Naive thymus-derived CD4-positive, alpha-beta T cell (primary cell): ENCODE data around the gene WFS1. TPM values are rescaled to one million over a fixed set of nuclear protein-coding genes. Genes with fewer than 3 reads are reported as not detected.

Experiments
- ATAC-seq: fragments of 150-1000 bp; cut with Tn5 transposase; 2 replicates; pipeline ENCODE4 v1.10.0; 2021; ENCODE audit warnings: mild to moderate bottlenecking, moderate library complexity
- CTCF ChIA-PET: fragments of 350-600 bp; sonication (Branson Sonifier 250); formaldehyde crosslinking; loops from one replicate; lab custom pipeline; 2021; ENCODE audit warnings: antibody characterized with exemption; lab: Charles Lee
- POLR2A ChIA-PET: fragments of 350-600 bp; sonication (Branson Sonifier 250); formaldehyde crosslinking; loops from one replicate; lab custom pipeline; 2021; ENCODE audit warnings: antibody characterized with exemption, inconsistent platforms; lab: Charles Lee
- DNase-seq, 9 donors: peaks; one replicate each; pipeline versions ENCODE4 v3.0.0 to v3.0.0-alpha.2; 2020 to 2022; ENCODE audit warnings: mixed read lengths in 1 of 9
- H3K27ac ChIP-seq: one replicate; pipeline ENCODE4 v1.7.0; 2013; ENCODE audit warnings: mild to moderate bottlenecking, low read depth, low read length, moderate library complexity
- H3K27me3 ChIP-seq, 2 donors: one replicate each; pipeline ENCODE4 v1.7.0; 2013; ENCODE audit warnings: low read length in 2 of 2, mild to moderate bottlenecking in 2 of 2, moderate library complexity in 2 of 2; ENCODE audit not compliant: control insufficient read depth in 2 of 2, insufficient read depth in 2 of 2
- H3K36me3 ChIP-seq, 3 experiments: 1 replicate in 2 of 3; 2 replicates in 1 of 3; pipeline ENCODE4 v1.7.0; 2013; ENCODE audit warnings: low read length in 3 of 3, mild to moderate bottlenecking in 3 of 3, moderate library complexity in 1 of 3; ENCODE audit not compliant: insufficient read depth in 3 of 3, control insufficient read depth in 2 of 3
- H3K4me1 ChIP-seq, 2 donors: one replicate each; pipeline ENCODE4 v1.7.0; 2013; ENCODE audit warnings: low read length in 2 of 2, mild to moderate bottlenecking in 2 of 2, moderate library complexity in 1 of 2; ENCODE audit not compliant: control insufficient read depth in 2 of 2, insufficient read depth in 2 of 2
- H3K4me3 ChIP-seq: 2 replicates; pipeline ENCODE4 v1.7.0; 2013; ENCODE audit warnings: mild to moderate bottlenecking, low read length
- H3K9me3 ChIP-seq, 3 experiments: 1 replicate in 2 of 3; 2 replicates in 1 of 3; pipeline ENCODE4 v1.7.0; 2013; ENCODE audit warnings: low read length in 3 of 3; ENCODE audit not compliant: control insufficient read depth in 2 of 3
- H3K27ac Mint-ChIP-seq, 9 donors: one replicate each; pipeline ENCODE4 v1.8.0; 2020 to 2022; ENCODE audit warnings: mixed read lengths in 9 of 9, mild to moderate bottlenecking in 8 of 9, moderate library complexity in 5 of 9, inconsistent platforms in 2 of 9
- H3K27me3 Mint-ChIP-seq, 5 donors: one replicate each; pipeline ENCODE4 v1.8.0; 2021 to 2022; ENCODE audit warnings: mixed read lengths in 5 of 5, mild to moderate bottlenecking in 1 of 5
- H3K36me3 Mint-ChIP-seq, 5 donors: one replicate each; pipeline ENCODE4 v1.8.0; 2020 to 2022; ENCODE audit warnings: mixed read lengths in 5 of 5, mild to moderate bottlenecking in 3 of 5, inconsistent platforms in 1 of 5
- H3K4me1 Mint-ChIP-seq, 7 donors: one replicate each; pipeline ENCODE4 v1.8.0; 2020 to 2022; ENCODE audit warnings: mixed read lengths in 7 of 7, mild to moderate bottlenecking in 3 of 7, inconsistent platforms in 1 of 7
- H3K4me3 Mint-ChIP-seq, 10 donors: one replicate each; pipeline ENCODE4 v1.8.0; 2020 to 2022; ENCODE audit warnings: mild to moderate bottlenecking in 10 of 10, mixed read lengths in 10 of 10, moderate library complexity in 6 of 10, inconsistent platforms in 2 of 10
- H3K9me3 Mint-ChIP-seq, 11 donors: one replicate each; pipeline ENCODE4 v1.8.0; 2020 to 2022; ENCODE audit warnings: mixed read lengths in 11 of 11, mild to moderate bottlenecking in 4 of 11, inconsistent platforms in 1 of 11, moderate library complexity in 1 of 11
- intact Hi-C, 2 donors: fragments of 100-400 bp; cut with micrococcal nuclease; formaldehyde crosslinking; loops; one replicate each; pipeline ENCODE4 v1.15.1; 2023
- polyA plus RNA-seq, 2 donors: library from polyadenylated mRNA; unstranded; fragments of 300-500 nt; fragmentation: Illumina TruSeq; gene quantifications; one replicate each; pipeline ENCODE4 v1.2.3, GENCODE V29; 2021
- total RNA-seq, 6 experiments: library from RNA in 5 of 6; stranded (reverse) in 5 of 6; gene quantifications; 1 replicate in 5 of 6; 2 replicates in 1 of 6; pipeline ENCODE4 v1.2.3 and lab custom pipeline; 2021 to 2026

Gene WFS1
- total and polyA plus RNA-seq, 7 experiments from 2014 or later = 2.8 to 6.7 (median 4.4) TPM

- POLR2A ChIA-PET = no interaction called here
- Histone ChIP-seq H3K4me3 (no peak overlapping the region), H3K4me1 (no peaks in the 10 kb centered on the region), H3K27ac (no peak overlapping the region), H3K27me3 (no peaks in the 10 kb centered on the region), H3K9me3 (no peaks in the 10 kb centered on the region), H3K36me3 (peaks cover 0 to 8% (median 0%) of the 10 kb centered on the region in 3 experiments)
- Mint-ChIP-seq H3K27me3 (no peaks in the 10 kb centered on the region), H3K9me3 (no peaks in the 10 kb centered on the region), H3K4me3 (peak overlapping the region in 1 of 10 donors; percentile 43), H3K27ac (no peak overlapping the region), H3K36me3 (peaks cover 0 to 35% (median 1%) of the 10 kb centered on the region in 5 donors), H3K4me1 (no peaks in the 10 kb centered on the region)
- CTCF ChIA-PET = interaction anchor here (1.2 kb wide), 1 partner anchor 45 kb away, joined by 3 read pairs; no protein-coding TSS in a partner anchor
- ATAC-seq (no peak), DNase-seq (no peak)
- intact Hi-C loops = no loop called here
These were observed 25.8 kb downstream of the WFS1 start for GRCh38 chr4:6295495-6295894.

- Histone ChIP-seq H3K4me1 (no peaks in the 10 kb centered on the region), H3K36me3 (peaks cover 0 to 14% (median under 1%) of the 10 kb centered on the region in 3 experiments), H3K4me3 (no peak overlapping the region), H3K27ac (no peak overlapping the region), H3K9me3 (no peaks in the 10 kb centered on the region), H3K27me3 (no peaks in the 10 kb centered on the region)
- no peaks in the 10 kb centered on the region for H3K9me3 Mint-ChIP-seq
- no peak overlapping the region for H3K27ac Mint-ChIP-seq
- ATAC-seq = no peak
- no peak overlapping the region for H3K4me3 Mint-ChIP-seq
- intact Hi-C loops = no loop called here
- DNase-seq = no peak
- ChIA-PET POLR2A (no interaction called here), CTCF (interaction anchor here (1.2 kb wide), 1 partner anchor 45 kb away, joined by 3 read pairs; no protein-coding TSS in a partner anchor)
- no peaks in the 10 kb centered on the region for H3K4me1 Mint-ChIP-seq
- H3K36me3 Mint-ChIP-seq = peaks cover 0 to 39% (median 6%) of the 10 kb centered on the region in 5 donors
- H3K27me3 Mint-ChIP-seq = no peaks in the 10 kb centered on the region
These were observed 26.4 kb downstream of the WFS1 start for GRCh38 chr4:6296026-6296425.

GRCh38 chr4:6297266-6297815 lies 27.7 kb downstream of the WFS1 start:
- H3K27me3 ChIP-seq = no peaks in the 10 kb centered on the region
- no peaks in the 10 kb centered on the region for H3K9me3 Mint-ChIP-seq
- ATAC-seq (no peak), DNase-seq (no peak)
- H3K4me3 ChIP-seq = no peak overlapping the region
- H3K4me1 ChIP-seq = no peaks in the 10 kb centered on the region
- H3K27ac ChIP-seq = no peak overlapping the region
- peaks cover 0 to 15% (median 3%) of the 10 kb centered on the region in 3 experiments for H3K36me3 ChIP-seq
- H3K27ac Mint-ChIP-seq = peak overlapping the region in 1 of 9 donors; percentile 32
- ChIA-PET CTCF (no interaction called here), POLR2A (no interaction called here)
- no peaks in the 10 kb centered on the region for H3K9me3 ChIP-seq
- H3K36me3 Mint-ChIP-seq = peaks cover 0 to 50% (median 13%) of the 10 kb centered on the region in 5 donors
- H3K4me1 Mint-ChIP-seq = no peaks in the 10 kb centered on the region
- no peaks in the 10 kb centered on the region for H3K27me3 Mint-ChIP-seq
- no peak overlapping the region for H3K4me3 Mint-ChIP-seq
- intact Hi-C loops = no loop called here

GRCh38 chr4:6298035-6298434 lies 28.4 kb downstream of the WFS1 start:
- no peak for ATAC-seq
- CTCF ChIA-PET = no interaction called here
- H3K36me3 Mint-ChIP-seq = peaks cover 0 to 56% (median 15%) of the 10 kb centered on the region in 5 donors

GRCh38 chr4:6298852-6299251 lies 29.2 kb downstream of the WFS1 start:
- Histone ChIP-seq H3K9me3 (no peaks in the 10 kb centered on the region), H3K27me3 (no peaks in the 10 kb centered on the region), H3K4me1 (no peaks in the 10 kb centered on the region), H3K36me3 (peaks cover 0 to 15% (median 3%) of the 10 kb centered on the region in 3 experiments), H3K4me3 (no peak overlapping the region), H3K27ac (no peak overlapping the region)
- H3K36me3 Mint-ChIP-seq = peaks cover 0 to 51% (median 15%) of the 10 kb centered on the region in 5 donors
- ChIA-PET POLR2A (no interaction called here), CTCF (no interaction called here)
- ATAC-seq = no peak
- intact Hi-C loops = no loop called here
- H3K27me3 Mint-ChIP-seq = no peaks in the 10 kb centered on the region
- H3K4me3 Mint-ChIP-seq = no peak overlapping the region
- H3K4me1 Mint-ChIP-seq = no peaks in the 10 kb centered on the region
- H3K27ac Mint-ChIP-seq = no peak overlapping the region
- no peaks in the 10 kb centered on the region for H3K9me3 Mint-ChIP-seq
- DNase-seq = no peak

More at GRCh38 chr4:6298035-6298434, 28.4 kb downstream of the WFS1 start:
- Mint-ChIP-seq H3K27ac (no peak overlapping the region), H3K27me3 (no peaks in the 10 kb centered on the region), H3K4me3 (no peak overlapping the region), H3K4me1 (no peaks in the 10 kb centered on the region), H3K9me3 (no peaks in the 10 kb centered on the region)
- DNase-seq = no peak
- POLR2A ChIA-PET = no interaction called here
- peaks cover 0 to 15% (median 3%) of the 10 kb centered on the region in 3 experiments for H3K36me3 ChIP-seq
- H3K27ac ChIP-seq = no peak overlapping the region
- no peak overlapping the region for H3K4me3 ChIP-seq
- no peaks in the 10 kb centered on the region for H3K27me3 ChIP-seq
- no peaks in the 10 kb centered on the region for H3K4me1 ChIP-seq
- no peaks in the 10 kb centered on the region for H3K9me3 ChIP-seq
- intact Hi-C loops = no loop called here

GRCh38 chr4:6299875-6300274 lies 30.2 kb downstream of the WFS1 start:
- POLR2A ChIA-PET = no interaction called here
- peaks cover 0 to 15% (median 3%) of the 10 kb centered on the region in 3 experiments for H3K36me3 ChIP-seq
- H3K4me1 ChIP-seq = no peaks in the 10 kb centered on the region
- H3K27me3 Mint-ChIP-seq = no peaks in the 10 kb centered on the region
- no peaks in the 10 kb centered on the region for H3K27me3 ChIP-seq
- no peak for ATAC-seq
- DNase-seq = no peak
- H3K9me3 ChIP-seq = no peaks in the 10 kb centered on the region
- H3K27ac ChIP-seq = no peak overlapping the region
- H3K4me3 Mint-ChIP-seq = no peak overlapping the region
- H3K4me3 ChIP-seq = no peak overlapping the region
- H3K9me3 Mint-ChIP-seq = no peaks in the 10 kb centered on the region
- intact Hi-C loops = no loop called here
- H3K27ac Mint-ChIP-seq = no peak overlapping the region
- H3K36me3 Mint-ChIP-seq = peaks cover 0 to 43% (median 15%) of the 10 kb centered on the region in 5 donors
- H3K4me1 Mint-ChIP-seq = no peaks in the 10 kb centered on the region
- CTCF ChIA-PET = no interaction called here

GRCh38 chr4:6300359-6300758 lies 30.7 kb downstream of the WFS1 start:
- Mint-ChIP-seq H3K4me1 (no peaks in the 10 kb centered on the region), H3K27ac (no peak overlapping the region), H3K27me3 (peaks cover 0 to 3% (median 0%) of the 10 kb centered on the region in 5 donors), H3K36me3 (peaks cover 0 to 38% (median 15%) of the 10 kb centered on the region in 5 donors), H3K4me3 (no peak overlapping the region), H3K9me3 (no peaks in the 10 kb centered on the region)
- CTCF ChIA-PET = no interaction called here
- DNase-seq (no peak), ATAC-seq (no peak)
- Histone ChIP-seq H3K4me1 (no peaks in the 10 kb centered on the region), H3K9me3 (no peaks in the 10 kb centered on the region), H3K27ac (no peak overlapping the region), H3K36me3 (peaks cover 0 to 15% (median 3%) of the 10 kb centered on the region in 3 experiments), H3K27me3 (no peaks in the 10 kb centered on the region), H3K4me3 (no peak overlapping the region)
- POLR2A ChIA-PET = no interaction called here
- intact Hi-C loops = no loop called here
